ENCODE data around the gene CHSY3.

DNA sequence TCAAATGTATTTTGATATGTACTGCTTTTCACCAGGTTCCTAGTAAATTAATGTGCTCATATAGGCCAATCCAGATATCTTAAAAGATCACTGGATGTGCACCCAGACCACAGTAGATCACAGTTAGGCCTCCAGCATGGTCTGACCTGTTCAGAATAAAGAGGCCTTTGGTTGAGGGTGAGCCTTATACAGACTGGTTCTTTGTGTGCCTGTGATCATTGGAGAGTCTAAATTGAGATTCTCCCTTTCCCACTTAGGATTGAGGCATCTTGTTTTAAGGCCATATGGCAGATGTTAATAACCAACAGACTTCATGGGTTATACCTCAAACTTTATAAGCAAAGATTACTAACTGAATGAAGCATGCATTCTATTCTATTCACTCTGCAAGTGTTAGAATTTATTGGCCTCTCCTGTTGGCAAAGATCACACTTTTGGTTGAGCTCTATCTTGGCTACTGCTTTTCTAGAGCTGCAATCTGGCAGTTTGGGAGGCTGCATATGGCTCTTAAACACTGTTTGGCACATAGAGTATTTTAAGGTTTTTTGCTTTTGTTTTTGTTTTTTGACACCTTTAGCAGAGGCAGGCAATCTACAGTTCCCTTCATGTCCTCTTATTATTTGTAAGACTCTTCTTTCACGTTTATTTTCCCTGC is 8.5 kb downstream of the CHSY3 start:
- no peak for TF ChIP-seq POLR2A (IDR thresholded peaks at IDR 0.05)
- TF ChIP-seq CTCF (IDR thresholded peaks at IDR 0.05), result no peak
